H1 (cell line): ENCODE measurements around the gene NFIX. TPM values are rescaled to one million over a fixed set of nuclear protein-coding genes. Genes with fewer than 3 reads are reported as not detected.
A peak's percentile ranks its signal among the peaks of the same experiment; 100 is the strongest.

Source experiments
- ASH2L ChIP-seq: fragments of 200-600, 300-600 bp; sonication (generic); IDR thresholded peaks from one replicate; pipeline ENCODE4 v1.7.1; 2017; ENCODE audit warnings: low read length
- BACH1 ChIP-seq: IDR thresholded peaks from 2 replicates; pipeline ENCODE4 v1.6.1; 2012; ENCODE audit warnings: low read length, improper control_type of control experiment
- BRCA1 ChIP-seq: IDR thresholded peaks from 2 replicates; pipeline ENCODE4 v1.6.1; 2012; ENCODE audit warnings: low read depth, low read length, improper control_type of control experiment
- CBX8 ChIP-seq: fragments of 300-800, 300-1000 bp; sonication (generic); IDR thresholded peaks from 2 replicates; pipeline ENCODE4 v1.7.1; 2016; ENCODE audit warnings: low read depth, low read length, borderline replicate concordance
- CEBPB ChIP-seq: IDR thresholded peaks from 2 replicates; pipeline ENCODE4 v1.6.1; 2012; ENCODE audit warnings: low read depth, low read length
- CHD1 ChIP-seq: IDR thresholded peaks from 2 replicates; pipeline ENCODE4 v1.6.1; 2012; ENCODE audit warnings: low read depth, low read length, improper control_type of control experiment
- CHD2 ChIP-seq: IDR thresholded peaks from 2 replicates; pipeline ENCODE4 v1.6.1; 2012; ENCODE audit warnings: low read length, improper control_type of control experiment
- CTBP2 ChIP-seq: IDR thresholded peaks from 2 replicates; pipeline ENCODE4 v1.7.0; 2011; ENCODE audit warnings: borderline replicate concordance, mild to moderate bottlenecking, moderate library complexity, mixed read lengths, low read length; ENCODE audit not compliant: insufficient read depth, insufficient read length
- EP300 ChIP-seq, 2 experiments: IDR thresholded peaks; 1 replicate in 1 of 2; 2 replicates in 1 of 2; pipeline ENCODE4 v1.6.1; 2011 to 2012; ENCODE audit warnings: low read depth in 2 of 2, low read length in 2 of 2, mild to moderate bottlenecking in 2 of 2, borderline replicate concordance in 1 of 2, inconsistent platforms in 1 of 2, moderate library complexity in 1 of 2
- FOSL1 ChIP-seq: IDR thresholded peaks from 2 replicates; pipeline ENCODE4 v1.6.1; 2011; ENCODE audit warnings: mild to moderate bottlenecking, low read depth, low read length, moderate library complexity; ENCODE audit not compliant: insufficient read depth
- JUND ChIP-seq: IDR thresholded peaks from 2 replicates; pipeline ENCODE4 v1.6.1; 2011; ENCODE audit warnings: mild to moderate bottlenecking, improper control_type of control experiment, low read length
- KDM1A ChIP-seq: fragments of 200-600, 300-600 bp; sonication (generic); IDR thresholded peaks from 2 replicates; pipeline ENCODE4 v1.7.1; 2016; ENCODE audit warnings: mild to moderate bottlenecking, low read length, borderline replicate concordance
- KDM4A ChIP-seq: IDR thresholded peaks from one replicate; pipeline ENCODE4 v1.7.1; 2012; ENCODE audit warnings: low read depth, mild to moderate bottlenecking, moderate library complexity, low read length, inconsistent platforms; ENCODE audit not compliant: severe bottlenecking
- NRF1 ChIP-seq: IDR thresholded peaks from 2 replicates; pipeline ENCODE4 v1.6.1; 2011; ENCODE audit warnings: mild to moderate bottlenecking, low read depth, low read length, improper control_type of control experiment
- RAD21 ChIP-seq, 2 experiments: IDR thresholded peaks in 1 of 2; conservative IDR thresholded peaks in 1 of 2; 2 replicates each; pipeline ENCODE4 v1.6.1; 2011; ENCODE audit warnings: low read depth in 2 of 2, low read length in 2 of 2, improper control_type of control experiment in 1 of 2, inconsistent platforms in 1 of 2, mild to moderate bottlenecking in 1 of 2, moderate library complexity in 1 of 2
- RBBP5 ChIP-seq: IDR thresholded peaks from 2 replicates; pipeline ENCODE4 v1.7.1; 2012; ENCODE audit warnings: low read depth, mild to moderate bottlenecking, inconsistent platforms, low read length, moderate library complexity, borderline replicate concordance
- SIRT6 ChIP-seq: IDR thresholded peaks from one replicate; pipeline ENCODE4 v1.7.1; 2012; ENCODE audit warnings: low read length, inconsistent platforms
- SP4 ChIP-seq: IDR thresholded peaks from 2 replicates; pipeline ENCODE4 v1.6.1; 2012; ENCODE audit warnings: low read length, inconsistent platforms
- SRF ChIP-seq: IDR thresholded peaks from 2 replicates; pipeline ENCODE4 v1.6.1; 2011; ENCODE audit warnings: mild to moderate bottlenecking, low read depth, low read length, moderate library complexity
- SUZ12 ChIP-seq: fragments of 200-600 bp; sonication (generic); IDR thresholded peaks from 2 replicates; pipeline ENCODE4 v1.6.1; 2012; ENCODE audit warnings: mild to moderate bottlenecking, inconsistent platforms, low read length, moderate library complexity, mixed read lengths
- TAF1 ChIP-seq: IDR thresholded peaks from 2 replicates; pipeline ENCODE4 v1.6.1; 2011; ENCODE audit warnings: mild to moderate bottlenecking, low read depth, low read length
- TCF12 ChIP-seq: IDR thresholded peaks from 2 replicates; pipeline ENCODE4 v1.6.1; 2011; ENCODE audit warnings: low read depth, mild to moderate bottlenecking, low read length
- YY1 ChIP-seq: IDR thresholded peaks from 2 replicates; pipeline ENCODE4 v1.6.1; 2011; ENCODE audit warnings: low read depth, mild to moderate bottlenecking, low read length
- polyA plus RNA-seq, 7 experiments: library from polyadenylated mRNA; depleted of rRNA in 3 of 7; stranded (reverse) in 5 of 7; unstranded in 2 of 7; fragments of >200 nt in 5 of 7; fragments of 200-250 nt in 2 of 7; gene quantifications; 1 replicate in 5 of 7; 2 replicates in 1 of 7; 4 replicates in 1 of 7; pipeline versions ENCODE4 v1.2.1 to v1.2.3, GENCODE V29; 2011 to 2013; ENCODE audit warnings: missing spikeins in 2 of 7, mixed read lengths in 2 of 7
- total RNA-seq: library from RNA; stranded (reverse); fragmentation: NEBNext Ultra II Directional; extraction: Animal tissue kit (Norgen Biotek cat#: 25700); gene quantifications from 2 replicates; pipeline ENCODE4 v1.2.1, GENCODE V29; 2021
- TF ChIP-seq, protein P1 (sequence below): IDR thresholded peaks from 2 replicates; pipeline ENCODE4 v1.6.1; 2012; ENCODE audit warnings: inconsistent platforms

The NFIX gene
- total and polyA plus RNA-seq, 2 of the 8 experiments (the other 6 are each of a cell fraction or from before 2014, with no cell fraction given): 0.03 to 0.20 TPM

DNA sequence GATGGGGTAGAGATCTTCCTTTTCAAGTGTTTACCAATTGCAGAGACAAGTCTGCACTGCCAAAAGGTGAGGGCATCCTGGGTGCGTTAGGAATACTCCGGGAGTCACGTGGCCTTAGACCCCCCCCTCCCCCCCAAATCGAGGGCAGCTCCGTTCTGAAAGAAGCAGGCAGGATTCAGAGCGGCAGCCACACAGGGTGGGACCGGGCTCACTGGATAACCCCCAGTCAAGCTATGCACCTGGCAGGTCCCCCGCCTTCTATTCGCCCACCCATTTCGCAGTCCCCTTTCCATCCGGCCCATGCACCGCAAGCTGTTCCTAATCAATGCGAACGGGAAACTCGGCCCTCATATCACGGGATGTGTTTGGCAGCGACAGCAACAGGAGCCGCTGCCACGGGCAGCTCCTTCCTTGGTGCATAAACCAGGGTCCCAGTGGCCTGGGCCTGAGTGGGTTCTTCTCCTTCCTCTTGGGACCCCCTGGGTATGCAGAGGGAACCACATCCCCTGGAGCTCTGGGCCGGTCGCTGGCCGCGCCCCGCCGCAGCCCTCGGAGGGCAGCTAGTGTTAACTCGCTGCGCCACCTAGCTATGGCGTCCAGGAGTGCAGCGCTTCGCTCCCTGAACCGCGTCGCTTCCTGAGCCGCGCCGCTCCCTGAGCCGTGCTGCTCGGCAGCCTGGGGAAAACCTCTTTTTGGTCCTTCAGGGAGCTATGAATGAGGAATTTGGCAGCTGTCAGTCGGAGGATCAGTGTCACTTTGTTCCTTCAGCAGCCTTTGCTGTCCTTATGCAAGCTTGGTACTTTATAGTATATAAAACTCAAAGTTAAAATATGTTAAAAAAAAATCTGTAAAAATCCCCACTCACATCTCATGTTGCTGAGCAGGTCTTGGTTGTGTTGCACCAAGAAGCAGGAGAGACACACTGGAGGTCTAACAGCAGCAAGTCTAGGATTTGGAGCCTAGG is 66.0 kb downstream of the NFIX start (continued):
- TF ChIP-seq EP300 (IDR thresholded peaks at IDR 0.05; ENCODE audit: borderline replicate concordance in 1 of 2, low read depth in 2 of 2, low read length in 2 of 2) (peak in 1 of 2 experiments; percentile 46; a peak in 1 of 3 replicates), RBBP5 (no peak), CTBP2 (no peak), CHD2 (no peak), FOSL1 (no peak), RAD21 (IDR thresholded peaks at IDR 0.05 in 1 of 2, conservative IDR thresholded peaks at IDR 0.05 in 1 of 2; ENCODE audit: low read depth in 2 of 2, low read length in 2 of 2) (peak; percentile 82 to 91), BRCA1 (no peak), KDM4A (no peak), SRF (no peak), SUZ12 (peak; percentile 66; the same call in 1 of the 2 replicates), ASH2L (peak; percentile 21), TCF12 (0 out of 2 replicates have a peak, but pooled peaks have one; percentile 56), CHD1 (no peak), YY1 (peak; percentile 75; the same call in 1 of the 2 replicates), CBX8 (no peak), JUND (no peak), TAF1 (no peak), NRF1 (no peak), SIRT6 (no peak), KDM1A (no peak), SP4 (no peak), BACH1 (no peak), CEBPB (no peak)
- TF ChIP-seq, protein P1, sequence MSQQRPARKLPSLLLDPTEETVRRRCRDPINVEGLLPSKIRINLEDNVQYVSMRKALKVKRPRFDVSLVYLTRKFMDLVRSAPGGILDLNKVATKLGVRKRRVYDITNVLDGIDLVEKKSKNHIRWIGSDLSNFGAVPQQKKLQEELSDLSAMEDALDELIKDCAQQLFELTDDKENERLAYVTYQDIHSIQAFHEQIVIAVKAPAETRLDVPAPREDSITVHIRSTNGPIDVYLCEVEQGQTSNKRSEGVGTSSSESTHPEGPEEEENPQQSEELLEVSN: 0 out of 2 replicates have a peak, but pooled peaks have one; percentile 11
